Mesenchymal stem cell (in vitro differentiated cells and primary cell): ENCODE data around the gene PRPF40B.
A peak's percentile ranks its signal among the peaks of the same experiment; 100 is the strongest.

Experiments
- DNase-seq: peaks from one replicate; pipeline ENCODE4 v3.0.0-alpha.2; 2013
- H2AFZ ChIP-seq: one replicate; pipeline ENCODE4 v1.6.1; 2013; ENCODE audit warnings: low read depth, mild to moderate bottlenecking, control low read depth, inconsistent platforms, low read length, moderate library complexity
- H2AK5ac ChIP-seq: 2 replicates; pipeline ENCODE4 v1.6.1; 2013; ENCODE audit warnings: low read length, moderate library complexity, mild to moderate bottlenecking, inconsistent platforms; ENCODE audit not compliant: severe bottlenecking
- H2BK120ac ChIP-seq: one replicate; pipeline ENCODE4 v1.6.1; 2013; ENCODE audit warnings: low read depth, mild to moderate bottlenecking, inconsistent platforms, low read length, moderate library complexity
- H2BK12ac ChIP-seq, 2 experiments: one replicate each; pipeline ENCODE4 v1.6.1; 2013; ENCODE audit warnings: inconsistent platforms in 2 of 2, low read length in 2 of 2, mild to moderate bottlenecking in 2 of 2, moderate library complexity in 2 of 2, control low read depth in 1 of 2
- H2BK15ac ChIP-seq: one replicate; pipeline ENCODE4 v1.6.1; 2013; ENCODE audit warnings: mild to moderate bottlenecking, low read depth, inconsistent platforms; ENCODE audit not compliant: poor library complexity, severe bottlenecking
- H2BK5ac ChIP-seq: 2 replicates; pipeline ENCODE4 v1.6.1; 2013; ENCODE audit warnings: low read depth, mild to moderate bottlenecking, low read length, control low read depth, inconsistent platforms; ENCODE audit not compliant: poor library complexity, severe bottlenecking
- H3K14ac ChIP-seq, 2 experiments: one replicate each; pipeline ENCODE4 v1.6.1; 2013; ENCODE audit warnings: inconsistent platforms in 2 of 2, low read length in 2 of 2, control low read depth in 1 of 2, mild to moderate bottlenecking in 1 of 2, moderate library complexity in 1 of 2
- H3K18ac ChIP-seq, 2 experiments: one replicate each; pipeline ENCODE4 v1.6.1; 2013; ENCODE audit warnings: inconsistent platforms in 2 of 2, low read length in 2 of 2, control low read depth in 1 of 2, low read depth in 1 of 2, mild to moderate bottlenecking in 1 of 2
- H3K23ac ChIP-seq, 2 experiments: one replicate each; pipeline ENCODE4 v1.6.1; 2013; ENCODE audit warnings: inconsistent platforms in 2 of 2, low read length in 2 of 2, mild to moderate bottlenecking in 2 of 2, moderate library complexity in 2 of 2, control low read depth in 1 of 2
- H3K27ac ChIP-seq: 2 replicates; pipeline ENCODE4 v1.5.1; 2013; ENCODE audit warnings: mild to moderate bottlenecking, moderate library complexity, low read length, control low read depth, inconsistent platforms; ENCODE audit not compliant: poor library complexity, severe bottlenecking
- H3K27me3 ChIP-seq, 2 experiments: 2 replicates each; pipeline versions ENCODE4 v1.6.1 to v1.7.0; 2013; ENCODE audit warnings: low read length in 2 of 2, mild to moderate bottlenecking in 2 of 2, moderate library complexity in 2 of 2, control low read depth in 1 of 2, inconsistent platforms in 1 of 2; ENCODE audit not compliant: control insufficient read depth in 1 of 2, insufficient read depth in 1 of 2
- H3K36me3 ChIP-seq, 2 experiments: 2 replicates each; pipeline versions ENCODE4 v1.6.1 to v1.7.0; 2013; ENCODE audit warnings: low read length in 2 of 2, control low read depth in 1 of 2, inconsistent platforms in 1 of 2, low read depth in 1 of 2, mild to moderate bottlenecking in 1 of 2; ENCODE audit not compliant: insufficient read depth in 2 of 2, control insufficient read depth in 1 of 2
- H3K4ac ChIP-seq, 2 experiments: one replicate each; pipeline ENCODE4 v1.6.1; 2013; ENCODE audit warnings: inconsistent platforms in 2 of 2, low read length in 2 of 2, mild to moderate bottlenecking in 2 of 2, moderate library complexity in 2 of 2, control low read depth in 1 of 2, low read depth in 1 of 2
- H3K4me1 ChIP-seq: 2 replicates; pipeline ENCODE4 v1.6.1; 2013; ENCODE audit warnings: low read depth, low read length, control low read depth; ENCODE audit not compliant: control insufficient read depth, insufficient read depth
- H3K4me2 ChIP-seq: 2 replicates; pipeline ENCODE4 v1.6.1; 2013; ENCODE audit warnings: low read length, mild to moderate bottlenecking, inconsistent platforms; ENCODE audit not compliant: poor library complexity, severe bottlenecking
- H3K4me3 ChIP-seq, 2 experiments: 2 replicates each; pipeline versions ENCODE4 v1.5.1 to v1.7.0; 2013; ENCODE audit warnings: low read length in 2 of 2, mild to moderate bottlenecking in 2 of 2, control low read depth in 1 of 2, low read depth in 1 of 2; ENCODE audit not compliant: insufficient read depth in 1 of 2
- H3K79me1 ChIP-seq: replicated peaks from 2 replicates; pipeline ENCODE4 v1.6.1; 2013; ENCODE audit warnings: mild to moderate bottlenecking, control low read depth, low read length, inconsistent platforms; ENCODE audit not compliant: poor library complexity, severe bottlenecking
- H3K9ac ChIP-seq: 2 replicates; pipeline ENCODE4 v1.7.0; 2013; ENCODE audit warnings: mild to moderate bottlenecking, low read length, moderate library complexity
- H3K9me3 ChIP-seq: 2 replicates; pipeline ENCODE4 v1.7.0; 2013; ENCODE audit warnings: mild to moderate bottlenecking, low read length; ENCODE audit not compliant: control insufficient read depth
- H4K8ac ChIP-seq: one replicate; pipeline ENCODE4 v1.6.1; 2013; ENCODE audit warnings: inconsistent platforms, mild to moderate bottlenecking, low read length, moderate library complexity
- H4K91ac ChIP-seq: one replicate; pipeline ENCODE4 v1.6.1; 2013; ENCODE audit warnings: mild to moderate bottlenecking, low read length, inconsistent platforms
- WGBS: methylation state at CpG from one replicate; pipeline ENCODE4 v1.1.7; 2013; ENCODE audit warnings: mixed read lengths; 5-methylcytosine and 5-hydroxymethylcytosine counted together

PRPF40B gene

GRCh38 chr12:49651855-49652254 is 28.5 kb downstream of the PRPF40B start:
- Histone ChIP-seq H3K4me3 (no peak overlapping the region), H2BK15ac (no peak overlapping the region), H2BK5ac (no peak overlapping the region), H3K23ac (no peak overlapping the region), H3K4ac (no peak overlapping the region), H3K4me2 (no peak overlapping the region), H3K36me3 (peaks cover 86 to 89% of the 10 kb centered on the region in 2 experiments), H3K79me1 (peaks cover 5% of the 10 kb centered on the region), H2AK5ac (no peak overlapping the region), H3K9ac (no peak overlapping the region), H4K91ac (no peak overlapping the region), H3K14ac (no peak overlapping the region), H4K8ac (no peak overlapping the region), H3K27me3 (no peaks in the 10 kb centered on the region), H3K4me1 (no peaks in the 10 kb centered on the region), H3K9me3 (no peaks in the 10 kb centered on the region), H3K27ac (no peak overlapping the region), H2AFZ (no peak overlapping the region), H2BK12ac (no peak overlapping the region), H2BK120ac (no peak overlapping the region), H3K18ac (no peak overlapping the region)
- 78% methylated on average over 8 of the region's 8 CpGs for WGBS
- DNase-seq: no peak

DNA sequence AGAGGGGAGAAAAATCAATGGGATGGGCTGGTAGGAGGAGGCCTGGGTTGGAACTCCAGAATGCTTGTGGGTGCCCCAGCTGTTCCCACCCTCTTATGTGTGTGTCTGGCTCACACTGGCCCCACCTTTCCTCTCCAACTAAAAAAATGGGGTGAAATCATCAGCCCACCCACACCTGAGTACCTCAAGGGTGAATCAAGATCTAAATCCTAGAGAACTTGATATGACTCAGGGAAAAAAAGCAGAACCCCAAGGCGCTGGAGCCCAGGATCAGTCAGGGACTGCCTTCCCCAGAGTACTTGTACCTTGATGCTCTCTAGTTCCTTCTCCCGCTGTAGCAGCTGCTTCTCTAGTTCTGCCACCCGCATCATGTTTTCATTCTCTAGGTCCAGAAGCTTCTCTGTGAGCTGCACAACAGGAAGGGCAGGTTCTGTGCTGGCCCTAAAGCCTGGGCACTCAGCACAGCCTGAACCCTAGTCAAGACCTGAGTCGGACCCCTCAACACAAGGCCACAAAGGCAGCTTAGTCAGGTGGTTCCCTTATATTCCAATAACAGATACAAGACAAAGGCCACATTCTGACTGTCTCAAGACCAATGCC is 29.7 kb downstream of the PRPF40B start:
- no peak for DNase-seq
- Histone ChIP-seq H4K91ac (no peak overlapping the region), H3K79me1 (peaks cover 5% of the 10 kb centered on the region), H3K14ac (no peak overlapping the region), H3K4ac (no peak overlapping the region), H3K9me3 (no peaks in the 10 kb centered on the region), H3K4me3 (no peak overlapping the region), H3K36me3 (peaks cover 89 to 93% of the 10 kb centered on the region in 2 experiments), H2AK5ac (no peak overlapping the region), H2BK120ac (no peak overlapping the region), H2BK12ac (no peak overlapping the region), H2AFZ (no peak overlapping the region), H3K9ac (no peak overlapping the region), H4K8ac (no peak overlapping the region), H3K27me3 (no peaks in the 10 kb centered on the region), H3K27ac (no peak overlapping the region), H3K4me1 (no peaks in the 10 kb centered on the region), H3K23ac (no peak overlapping the region), H3K18ac (no peak overlapping the region), H2BK15ac (peak overlapping the region; percentile 12), H3K4me2 (no peak overlapping the region), H2BK5ac (no peak overlapping the region)
- 93% methylated on average over 4 of the region's 4 CpGs for WGBS

- Histone ChIP-seq H3K9ac (no peak overlapping the region), H3K4me2 (no peak overlapping the region), H3K4me1 (no peaks in the 10 kb centered on the region), H3K9me3 (no peaks in the 10 kb centered on the region), H3K4ac (no peak overlapping the region), H3K79me1 (peaks cover 9% of the 10 kb centered on the region), H3K18ac (no peak overlapping the region), H3K27ac (no peak overlapping the region), H3K4me3 (no peak overlapping the region), H3K27me3 (no peaks in the 10 kb centered on the region), H2BK12ac (no peak overlapping the region), H2BK120ac (no peak overlapping the region), H2BK5ac (no peak overlapping the region), H2BK15ac (no peak overlapping the region), H3K14ac (no peak overlapping the region), H4K8ac (no peak overlapping the region), H2AFZ (no peak overlapping the region), H4K91ac (no peak overlapping the region), H2AK5ac (no peak overlapping the region), H3K36me3 (peaks cover 82 to 88% of the 10 kb centered on the region in 2 experiments), H3K23ac (no peak overlapping the region)
- DNase-seq: no peak
- 97% methylated on average over 5 of the region's 5 CpGs for WGBS
Observed at GRCh38 chr12:49654715-49655114, 31.4 kb downstream of the PRPF40B start.

GRCh38 chr12:49655595-49656236 is 32.4 kb downstream of the PRPF40B start:
- Histone ChIP-seq H3K36me3 (peaks cover 75 to 86% of the 10 kb centered on the region in 2 experiments), H3K9me3 (no peaks in the 10 kb centered on the region), H3K4ac (no peak overlapping the region), H2BK15ac (no peak overlapping the region), H4K8ac (no peak overlapping the region), H3K18ac (no peak overlapping the region), H4K91ac (no peak overlapping the region), H3K14ac (no peak overlapping the region), H2BK5ac (no peak overlapping the region), H3K27me3 (no peaks in the 10 kb centered on the region), H2BK120ac (no peak overlapping the region), H2AFZ (no peak overlapping the region), H3K23ac (no peak overlapping the region), H3K9ac (no peak overlapping the region), H2BK12ac (no peak overlapping the region), H3K4me1 (no peaks in the 10 kb centered on the region), H3K4me3 (no peak overlapping the region), H3K79me1 (peaks cover 8% of the 10 kb centered on the region), H3K27ac (no peak overlapping the region), H2AK5ac (no peak overlapping the region), H3K4me2 (no peak overlapping the region)
- 88% methylated on average over 1 of the region's 2 CpGs for WGBS
- DNase-seq: no peak
